Vagina (tissue), 2 donors: ENCODE results near the gene ADAMTS12. TPM values are rescaled to one million over a fixed set of nuclear protein-coding genes. Genes with fewer than 3 reads are reported as not detected.

Experiments
- DNase-seq, 2 donors: peaks; one replicate each; pipeline ENCODE4 v3.0.0-alpha.2; 2017; ENCODE audit errors: extremely low spot score in 2 of 2
- H3K27ac ChIP-seq: fragments of 200-600 bp; sonication (generic); one replicate; pipeline ENCODE4 v1.5.1; 2019
- H3K27me3 ChIP-seq: fragments of 200-600 bp; sonication (generic); one replicate; pipeline ENCODE4 v1.5.1; 2019
- H3K36me3 ChIP-seq, 2 donors: fragments of 200-600 bp; sonication (generic); one replicate each; pipeline ENCODE4 v1.5.1; 2017 to 2019
- H3K4me1 ChIP-seq: fragments of 200-600 bp; sonication (generic); one replicate; pipeline ENCODE4 v1.5.1; 2019
- H3K4me3 ChIP-seq, 2 donors: fragments of 200-600 bp; sonication (generic); 1 replicate in 1 of 2; 2 replicates in 1 of 2; pipeline ENCODE4 v1.5.1; 2016 to 2019
- H3K9me3 ChIP-seq: fragments of 200-600 bp; sonication (generic); one replicate; pipeline ENCODE4 v1.5.1; 2019
- CTCF ChIP-seq, 3 experiments: fragments of 450-650 bp in 2 of 3; fragments of 200-600 bp in 1 of 3; sonication (generic) in 1 of 3; IDR thresholded peaks; one replicate each; pipeline ENCODE4 v1.5.1; 2017 to 2019; ENCODE audit warnings: antibody characterized with exemption in 3 of 3, mild to moderate bottlenecking in 2 of 3, moderate library complexity in 2 of 3
- POLR2A ChIP-seq, 2 donors: fragments of 450-650 bp; IDR thresholded peaks; one replicate each; pipeline ENCODE4 v1.6.1; 2017; ENCODE audit warnings: antibody characterized with exemption in 2 of 2, mild to moderate bottlenecking in 2 of 2, moderate library complexity in 2 of 2
- POLR2AphosphoS5 ChIP-seq, 2 donors: sonication (generic); formaldehyde crosslinking; IDR thresholded peaks; one replicate each; pipeline ENCODE4 v1.9.0; 2017; ENCODE audit warnings: antibody characterized with exemption in 2 of 2, mild to moderate bottlenecking in 2 of 2, low read depth in 1 of 2; ENCODE audit not compliant: insufficient read depth in 1 of 2
- intact Hi-C: fragments of 100-400 bp; cut with DNase I; formaldehyde crosslinking; loops from one replicate; pipeline ENCODE4 v1.15.1; 2023
- total RNA-seq: library from RNA; depleted of rRNA; stranded (reverse); fragments of >200 nt; gene quantifications from one replicate; pipeline ENCODE4 v1.2.3, GENCODE V29; 2016

The ADAMTS12 gene
- total RNA-seq, 1 donor from 2014 or later = 7.6 TPM

- H3K4me3 ChIP-seq = no peak overlapping the region
- no peak for TF ChIP-seq POLR2A (IDR thresholded peaks at IDR 0.05)
- H3K27me3 ChIP-seq = no peaks in the 10 kb centered on the region
- H3K4me1 ChIP-seq = no peaks in the 10 kb centered on the region
- no peaks in the 10 kb centered on the region for H3K36me3 ChIP-seq
- no peak for DNase-seq
- intact Hi-C loops = no loop called here
- H3K9me3 ChIP-seq = no peaks in the 10 kb centered on the region
- no peak overlapping the region for H3K27ac ChIP-seq
Measured at GRCh38 chr5:33595303-33595702, 296.5 kb downstream of the ADAMTS12 start.

- no peak overlapping the region for H3K27ac ChIP-seq
- no peaks in the 10 kb centered on the region for H3K4me1 ChIP-seq
- no peak for TF ChIP-seq POLR2A (IDR thresholded peaks at IDR 0.05)
- TF ChIP-seq CTCF (IDR thresholded peaks at IDR 0.05) = no peak
- no peak for TF ChIP-seq POLR2AphosphoS5 (IDR thresholded peaks at IDR 0.05; ENCODE audit: insufficient read depth in 1 of 2, low read depth in 1 of 2)
- no peaks in the 10 kb centered on the region for H3K9me3 ChIP-seq
- H3K27me3 ChIP-seq = no peaks in the 10 kb centered on the region
- no peak for DNase-seq
- no peak overlapping the region for H3K4me3 ChIP-seq
- H3K36me3 ChIP-seq = no peaks in the 10 kb centered on the region
- intact Hi-C loops = no loop called here
Measured at GRCh38 chr5:33594006-33594405, 297.8 kb downstream of the ADAMTS12 start.

GRCh38 chr5:33592245-33592644 lies 299.5 kb downstream of the ADAMTS12 start:
- TF ChIP-seq CTCF (IDR thresholded peaks at IDR 0.05) = no peak
- no peak for TF ChIP-seq POLR2AphosphoS5 (IDR thresholded peaks at IDR 0.05; ENCODE audit: insufficient read depth in 1 of 2, low read depth in 1 of 2)
- no peak for TF ChIP-seq POLR2A (IDR thresholded peaks at IDR 0.05)
- DNase-seq = no peak
- no peaks in the 10 kb centered on the region for H3K9me3 ChIP-seq
- H3K27me3 ChIP-seq = no peaks in the 10 kb centered on the region
- no peaks in the 10 kb centered on the region for H3K4me1 ChIP-seq
- H3K36me3 ChIP-seq = no peaks in the 10 kb centered on the region
- intact Hi-C loops = no loop called here
- H3K27ac ChIP-seq = no peak overlapping the region
- H3K4me3 ChIP-seq = no peak overlapping the region

GRCh38 chr5:33588654-33589372 lies 303.0 kb downstream of the ADAMTS12 start:
- Histone ChIP-seq H3K36me3 (no peaks in the 10 kb centered on the region), H3K27me3 (no peaks in the 10 kb centered on the region), H3K9me3 (no peaks in the 10 kb centered on the region), H3K4me1 (no peaks in the 10 kb centered on the region), H3K27ac (no peak overlapping the region), H3K4me3 (no peak overlapping the region)
- intact Hi-C loops = loop anchor here (5.0 kb wide), 1 partner anchor 448 kb away; no protein-coding TSS in a partner anchor
- no peak for DNase-seq
- TF ChIP-seq CTCF (IDR thresholded peaks at IDR 0.05) (no peak), POLR2AphosphoS5 (IDR thresholded peaks at IDR 0.05; ENCODE audit: insufficient read depth in 1 of 2, low read depth in 1 of 2) (no peak), POLR2A (IDR thresholded peaks at IDR 0.05) (no peak)

GRCh38 chr5:33583332-33583731 lies 308.5 kb downstream of the ADAMTS12 start:
- no peak for DNase-seq
- H3K27ac ChIP-seq = no peak overlapping the region
- H3K27me3 ChIP-seq = no peaks in the 10 kb centered on the region
- no peaks in the 10 kb centered on the region for H3K36me3 ChIP-seq
- intact Hi-C loops = no loop called here
- TF ChIP-seq CTCF (IDR thresholded peaks at IDR 0.05) = no peak
- no peak for TF ChIP-seq POLR2A (IDR thresholded peaks at IDR 0.05)
- no peak for TF ChIP-seq POLR2AphosphoS5 (IDR thresholded peaks at IDR 0.05; ENCODE audit: insufficient read depth in 1 of 2, low read depth in 1 of 2)
- H3K4me3 ChIP-seq = no peak overlapping the region
- H3K4me1 ChIP-seq = no peaks in the 10 kb centered on the region
- H3K9me3 ChIP-seq = no peaks in the 10 kb centered on the region
